HG03558 (cell line): ENCODE results near the gene PNMT.

Experiments used
- ATAC-seq: cut with Tn5 transposase; IDR thresholded peaks from one replicate; pipeline ENCODE4 v1.9.1; 2021; ENCODE audit warnings: moderate number of reproducible peaks; ENCODE audit not compliant: unreplicated experiment; ENCODE audit errors: extremely low read depth

PNMT gene

DNA sequence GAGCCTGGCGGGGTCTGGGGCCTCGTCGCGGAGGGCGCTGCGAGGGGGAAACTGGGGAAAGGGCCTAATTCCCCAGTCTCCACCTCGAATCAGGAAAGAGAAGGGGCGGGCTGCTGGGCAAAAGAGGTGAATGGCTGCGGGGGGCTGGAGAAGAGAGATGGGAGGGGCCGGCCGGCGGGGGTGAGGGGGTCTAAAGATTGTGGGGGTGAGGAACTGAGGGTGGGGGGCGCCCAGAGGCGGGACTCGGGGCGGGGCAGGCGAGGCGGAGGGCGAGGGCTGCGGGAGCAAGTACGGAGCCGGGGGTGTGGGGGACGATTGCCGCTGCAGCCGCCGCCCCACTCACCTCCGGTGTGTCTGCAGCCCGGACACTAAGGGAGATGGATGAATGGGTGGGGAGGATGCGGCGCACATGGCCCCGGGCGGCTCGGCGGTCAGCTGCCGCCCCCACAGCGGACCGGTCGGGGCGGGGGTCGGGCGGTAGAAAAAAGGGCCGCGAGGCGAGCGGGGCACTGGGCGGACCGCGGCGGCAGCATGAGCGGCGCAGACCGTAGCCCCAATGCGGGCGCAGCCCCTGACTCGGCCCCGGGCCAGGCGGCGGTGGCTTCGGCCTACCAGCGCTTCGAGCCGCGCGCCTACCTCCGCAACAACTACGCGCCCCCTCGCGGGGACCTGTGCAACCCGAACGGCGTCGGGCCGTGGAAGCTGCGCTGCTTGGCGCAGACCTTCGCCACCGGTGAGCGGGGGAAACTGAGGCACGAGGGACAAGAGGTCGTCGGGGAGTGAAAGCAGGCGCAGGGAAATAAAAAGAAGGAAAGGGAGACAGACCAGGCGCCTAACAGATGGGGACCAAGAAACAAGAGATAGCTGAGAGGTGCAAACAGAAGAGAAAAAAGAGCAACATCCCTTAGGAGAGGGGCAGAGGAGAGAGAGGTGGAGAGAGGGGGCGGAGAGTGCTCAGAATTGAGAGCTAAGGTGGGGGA lies at the start of gene PNMT:
PNMT (plus strand) TSS at position 509 of the 980 bp plus-strand sequence; CDS start at position 532, 23 bp downstream.
- ATAC-seq, result no peak

- ATAC-seq, result no peak
Measured at GRCh38 chr17:39618956-39619785, 49.1 kb upstream of the PNMT start.

DNA sequence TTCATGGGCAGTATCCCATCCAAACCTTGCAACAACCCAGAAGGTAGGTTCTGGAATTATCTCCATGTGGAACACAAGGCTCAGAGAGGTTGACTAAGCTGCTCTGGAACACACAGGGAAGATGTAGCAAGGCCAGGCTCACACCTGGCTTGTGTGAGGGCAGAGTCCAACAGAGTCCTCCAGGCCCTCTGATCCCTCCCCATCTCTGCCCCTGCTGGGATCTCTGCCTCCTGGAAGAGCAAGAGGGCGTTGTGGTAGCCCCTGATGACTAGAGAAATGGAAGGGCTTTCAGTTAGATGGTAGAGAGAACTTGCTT lies 48.5 kb upstream of the PNMT start:
- ATAC-seq, result no peak

DNA sequence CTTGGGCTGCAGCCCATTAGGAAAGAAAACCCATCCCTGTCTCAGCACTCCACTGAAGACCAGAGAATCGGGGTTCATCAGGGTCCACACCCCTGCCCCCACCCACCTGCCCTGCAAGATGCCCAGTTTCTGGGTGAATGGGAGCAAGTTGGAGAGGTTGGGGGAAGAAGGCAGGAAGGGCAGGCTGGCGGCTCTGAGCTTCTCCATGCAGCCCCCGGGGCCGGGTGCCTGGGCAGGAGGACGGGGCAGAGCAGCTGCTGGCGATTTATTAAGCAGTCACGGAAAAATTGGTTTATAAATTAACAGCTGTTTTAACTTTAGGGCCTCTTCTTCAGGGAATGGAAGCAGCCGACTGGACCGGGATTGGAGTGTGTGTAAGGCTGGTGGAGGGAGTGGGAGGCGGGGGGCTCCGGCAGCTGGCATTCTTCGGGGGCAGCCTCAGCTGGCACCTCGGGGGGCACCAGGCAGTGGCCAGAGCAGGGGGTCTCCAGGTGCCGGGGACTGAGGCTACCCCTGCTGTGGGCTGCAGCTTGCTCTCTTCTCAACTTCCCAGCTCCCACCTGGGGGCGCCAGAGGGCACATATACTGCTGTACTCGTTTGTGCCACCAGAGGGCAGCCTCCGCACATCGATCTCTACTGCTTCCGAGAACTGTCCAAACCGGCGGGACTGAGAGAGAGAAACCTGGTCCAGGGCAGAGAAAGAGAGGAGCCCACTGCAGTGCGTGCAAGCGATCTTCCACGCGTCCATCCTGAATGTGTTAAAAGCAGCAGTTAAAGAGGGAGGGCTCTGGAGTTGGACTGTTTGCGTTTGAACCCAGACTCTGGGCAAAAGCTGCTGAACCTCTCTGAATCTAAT lies 46.5 kb upstream of the PNMT start:
- ATAC-seq, result no peak

GRCh38 chr17:39622380-39623006 lies 45.8 kb upstream of the PNMT start:
- no peak for ATAC-seq

GRCh38 chr17:39623356-39623950 lies 44.8 kb upstream of the PNMT start:
- ATAC-seq, result no peak

DNA sequence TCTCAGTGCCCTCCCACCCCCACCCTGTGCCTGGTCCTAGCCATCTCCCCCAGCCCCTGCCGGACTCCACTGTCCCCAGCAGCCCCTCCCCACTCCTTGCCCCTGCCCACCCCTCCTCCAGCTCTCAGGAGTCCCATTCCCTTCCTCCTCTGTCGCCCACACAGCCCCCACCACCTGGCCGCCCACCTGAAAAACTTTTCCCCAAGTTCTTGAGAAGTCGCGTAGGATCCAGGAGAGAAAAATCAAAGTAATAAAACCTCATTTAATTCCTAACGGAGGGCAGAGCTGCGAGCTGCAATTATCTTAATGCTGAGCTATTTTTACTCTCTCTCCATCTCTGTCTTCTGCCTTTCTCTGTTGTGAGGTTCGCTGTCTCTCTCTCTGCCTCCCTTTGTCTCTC lies 43.9 kb upstream of the PNMT start:
- ATAC-seq, result no peak

GRCh38 chr17:39625198-39625785 lies 43.0 kb upstream of the PNMT start:
- ATAC-seq, result no peak

- no peak for ATAC-seq
Measured at GRCh38 chr17:39626171-39627046, 41.8 kb upstream of the PNMT start, which contains the start of gene PPP1R1B. TSS of gene PPP1R1B (plus strand) at chr17:39626952. CDS start at chr17:39627393, 441 bp downstream.

DNA sequence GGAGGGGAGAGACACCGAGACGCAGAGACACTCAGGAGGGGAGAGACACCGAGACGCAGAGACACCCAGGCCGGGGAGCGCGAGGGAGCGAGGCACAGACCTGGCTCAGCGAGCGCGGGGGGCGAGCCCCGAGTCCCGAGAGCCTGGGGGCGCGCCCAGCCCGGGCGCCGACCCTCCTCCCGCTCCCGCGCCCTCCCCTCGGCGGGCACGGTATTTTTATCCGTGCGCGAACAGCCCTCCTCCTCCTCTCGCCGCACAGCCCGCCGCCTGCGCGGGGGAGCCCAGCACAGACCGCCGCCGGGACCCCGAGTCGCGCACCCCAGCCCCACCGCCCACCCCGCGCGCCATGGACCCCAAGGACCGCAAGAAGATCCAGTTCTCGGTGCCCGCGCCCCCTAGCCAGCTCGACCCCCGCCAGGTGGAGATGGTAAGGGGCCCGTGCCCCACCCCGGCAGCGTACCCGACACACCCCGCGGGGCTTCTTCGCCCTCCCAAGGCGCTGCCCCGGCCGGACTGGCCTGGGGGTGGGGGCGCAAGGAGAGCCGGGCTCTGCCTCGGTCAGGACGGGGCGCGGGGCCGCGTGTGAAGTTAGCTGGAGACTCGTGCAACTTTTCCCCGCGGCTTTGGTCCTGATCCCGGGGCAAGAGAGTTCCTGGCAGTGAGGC lies 41.1 kb upstream of the PNMT start:
- ATAC-seq, result no peak

GRCh38 chr17:39627712-39628516 lies 40.3 kb upstream of the PNMT start:
- ATAC-seq, result no peak

DNA sequence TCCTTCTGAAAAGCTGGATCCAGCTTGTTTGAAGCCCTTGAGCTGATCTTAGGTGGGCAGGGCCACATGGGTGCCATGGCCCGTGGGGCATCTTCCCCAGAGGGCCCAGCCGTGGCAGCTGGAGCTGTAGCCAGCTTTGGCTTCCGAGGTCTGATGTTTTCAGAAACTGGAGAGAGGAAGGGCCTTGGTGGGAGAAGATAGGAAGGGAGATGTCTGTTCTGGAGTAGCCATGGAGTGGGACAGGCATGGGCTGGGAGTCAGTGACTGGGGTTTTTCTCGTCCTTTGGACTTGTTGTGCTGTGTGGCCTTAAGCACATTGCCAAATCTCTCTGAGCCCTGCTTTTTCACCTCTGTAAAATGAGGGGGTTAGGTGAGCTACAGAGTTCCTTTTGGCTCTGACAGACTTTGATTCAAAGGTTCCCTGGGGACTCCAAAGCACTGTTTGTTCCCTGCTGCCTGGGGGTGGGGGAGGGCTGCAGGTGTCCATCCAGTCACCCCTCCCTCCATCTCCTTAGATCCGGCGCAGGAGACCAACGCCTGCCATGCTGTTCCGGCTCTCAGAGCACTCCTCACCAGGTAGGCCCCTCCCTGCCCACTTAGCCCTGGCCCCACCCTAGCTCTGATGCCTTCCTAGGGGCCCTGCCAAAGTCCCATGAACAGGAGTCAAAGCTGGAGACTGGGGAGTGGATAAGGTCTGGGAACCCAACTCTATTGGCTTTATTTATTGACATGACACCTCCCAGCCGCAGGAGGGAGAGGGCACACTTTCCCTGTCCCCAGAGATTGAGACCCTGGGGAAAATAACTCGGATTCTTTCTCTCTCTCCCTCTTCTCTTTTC lies 39.4 kb upstream of the PNMT start:
- ATAC-seq, result no peak

DNA sequence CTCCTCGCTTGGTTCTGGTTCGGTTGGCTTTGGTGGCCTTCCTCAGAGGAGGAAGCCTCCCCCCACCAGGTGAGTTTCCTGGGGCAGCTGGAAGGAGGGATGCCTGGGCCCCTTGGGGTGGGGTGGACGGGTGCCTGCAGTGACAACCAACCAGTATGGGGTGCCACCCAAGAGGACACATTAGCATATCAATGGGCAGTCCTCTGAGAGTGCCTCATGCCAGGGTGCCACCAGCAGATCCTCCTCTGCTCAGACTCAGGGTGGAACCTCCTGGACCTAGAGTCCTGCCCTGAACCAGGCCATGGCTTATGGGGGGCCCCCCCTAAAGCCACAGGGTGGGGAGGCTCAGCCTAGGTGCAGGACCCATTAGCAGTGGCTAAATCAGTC lies 38.8 kb upstream of the PNMT start:
- no peak for ATAC-seq

- no peak for ATAC-seq
Measured at GRCh38 chr17:39629898-39630297, 38.4 kb upstream of the PNMT start.

DNA sequence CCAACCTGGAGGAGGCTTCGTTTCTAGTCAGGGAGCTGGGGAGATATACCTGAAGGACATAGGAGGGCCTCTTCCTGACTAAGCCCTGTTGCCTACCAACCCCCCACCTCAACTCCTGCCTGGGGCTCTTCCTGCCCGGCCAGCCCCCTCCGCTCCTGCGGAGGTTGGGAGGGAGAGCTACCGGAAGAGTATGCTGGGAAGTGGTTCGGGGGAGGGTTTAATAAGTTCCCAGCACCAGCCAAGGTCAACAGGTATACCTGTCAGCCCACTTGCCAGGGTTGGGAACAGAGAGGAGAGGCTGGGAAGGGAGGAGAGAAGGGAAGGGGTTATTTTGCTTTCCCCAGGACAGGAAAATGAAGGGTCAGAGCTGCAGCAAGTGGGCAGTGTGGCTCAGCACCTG lies 36.9 kb upstream of the PNMT start:
- ATAC-seq, result no peak
